ENCODE results near the gene SNX6. TPM values are rescaled to one million over a fixed set of nuclear protein-coding genes. Genes with fewer than 3 reads are reported as not detected.
A peak's percentile ranks its signal among the peaks of the same experiment; 100 is the strongest.
"Not testable (repeated sequence)": the region's sequence is repeated elsewhere in the genome, so short reads cannot be mapped to it uniquely, and the experiment has no call there.

Gene SNX6
- total RNA-seq, 1 experiment from 2014 or later, result 106 TPM

DNA sequence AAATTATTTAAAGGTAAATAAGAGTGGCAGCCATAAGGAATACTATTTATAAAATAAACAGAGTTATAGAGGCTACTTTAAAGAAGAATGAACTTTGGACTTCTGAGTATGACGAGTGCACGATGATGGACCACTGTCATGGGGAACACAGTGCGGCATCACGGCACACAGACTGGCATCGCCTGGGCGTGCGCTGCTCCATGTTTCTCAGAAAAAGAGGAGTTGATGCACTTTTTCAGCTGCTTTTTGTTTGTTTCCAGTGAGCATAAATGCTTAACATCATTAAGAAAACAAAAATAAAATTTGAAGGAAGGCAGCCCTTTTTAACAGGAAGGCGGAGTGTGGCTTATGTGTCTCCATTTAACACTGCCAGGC lies 67.2 kb downstream of the SNX6 start:
- no peak for DNase-seq (ENCODE audit: low spot score)

DNA sequence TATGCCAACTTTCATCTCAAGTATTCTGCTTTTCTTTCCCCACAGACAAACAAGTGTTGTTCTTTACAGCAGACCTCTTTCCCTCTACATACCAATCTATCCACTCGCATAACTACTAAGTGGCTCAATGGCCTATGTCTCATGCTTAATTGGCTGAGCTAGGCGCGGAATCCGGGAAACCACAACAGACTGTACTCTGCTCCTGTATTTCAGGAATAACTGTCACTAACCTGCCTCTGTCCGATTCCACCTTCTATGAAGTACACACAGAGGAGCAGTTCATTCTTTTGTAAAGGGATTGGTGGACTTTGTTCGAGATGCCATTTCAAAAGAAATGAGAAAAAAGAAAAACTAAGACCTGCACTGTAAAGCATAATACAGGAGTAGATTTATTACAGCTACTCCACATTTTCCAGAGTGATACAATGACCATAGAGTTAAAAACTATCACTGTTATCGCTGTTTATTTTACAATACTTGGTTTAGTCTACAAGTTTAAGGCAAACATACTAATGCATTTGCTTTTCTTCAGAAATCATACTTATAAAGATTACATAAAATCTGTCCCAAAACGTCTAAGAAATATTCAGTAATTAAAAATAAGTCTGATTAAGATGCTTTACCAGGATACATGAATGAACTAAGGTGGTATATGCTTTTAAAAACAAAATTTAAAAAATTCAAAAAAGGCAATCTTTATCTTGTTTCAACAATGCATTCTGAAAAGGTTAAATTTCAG lies 67.7 kb downstream of the SNX6 start:
- not testable (repeated sequence) for DNase-seq (ENCODE audit: low spot score)

DNA sequence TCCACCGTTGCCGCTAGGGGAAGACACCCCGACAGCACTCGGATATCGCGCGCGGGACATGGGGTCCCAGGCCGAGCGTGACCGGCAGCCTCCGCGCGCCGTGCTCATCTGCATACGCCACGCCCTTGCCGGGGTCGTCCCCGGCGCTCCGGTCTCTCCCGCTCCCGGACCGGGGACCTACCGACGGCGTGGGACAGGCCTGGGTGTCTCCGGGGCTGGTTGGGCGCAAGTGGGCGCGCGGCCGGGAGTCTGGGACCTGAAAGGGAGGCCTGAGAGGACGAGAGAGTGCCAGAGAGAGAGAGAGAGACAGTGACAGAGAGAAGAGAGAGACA lies 73.5 kb downstream of the SNX6 start:
- DNase-seq (ENCODE audit: low spot score), result not testable (repeated sequence)

DNA sequence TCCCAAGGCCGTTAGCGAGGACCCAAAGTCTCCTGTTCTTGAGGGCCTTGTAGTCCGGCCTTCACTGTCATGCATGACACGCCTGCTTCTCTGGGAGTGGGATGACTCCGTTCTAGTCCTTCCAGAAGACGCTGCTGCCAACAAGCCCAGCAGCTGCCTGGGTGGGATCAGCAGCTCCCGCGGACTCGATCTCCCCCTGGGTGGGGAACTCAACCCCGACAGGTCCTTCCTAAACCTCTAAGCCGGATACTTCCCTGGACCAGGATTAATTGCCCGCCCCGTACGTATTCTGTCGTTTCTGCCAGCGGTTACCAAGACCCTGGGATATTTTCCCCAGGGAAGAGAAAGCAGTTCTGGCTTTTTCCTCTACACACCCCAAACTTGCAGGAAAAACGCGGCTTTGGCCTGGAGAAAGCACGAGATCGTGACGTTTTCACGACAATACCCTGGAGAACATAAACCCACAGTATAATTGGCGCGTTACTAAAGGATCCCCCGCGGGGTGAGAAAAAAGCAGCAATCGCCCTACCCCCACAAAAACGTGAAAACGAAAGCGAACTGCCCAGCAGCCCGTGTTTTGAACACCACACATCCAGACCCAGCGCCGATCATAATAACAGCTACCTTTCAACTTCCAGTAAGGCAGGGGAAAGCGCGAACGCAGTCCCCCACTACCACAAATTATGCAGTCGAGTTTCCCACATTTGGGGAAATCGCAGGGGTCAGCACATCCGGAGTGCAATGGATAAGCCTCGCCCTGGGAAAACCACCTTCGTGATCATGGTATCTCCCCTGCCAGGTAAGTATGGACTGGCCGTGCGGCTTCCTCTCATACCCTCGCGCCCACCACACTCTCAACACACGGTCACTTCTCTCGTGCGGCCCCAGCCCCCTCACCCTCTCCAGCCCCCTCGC lies 74.1 kb downstream of the SNX6 start:
- DNase-seq (ENCODE audit: low spot score), result not testable (repeated sequence)

DNA sequence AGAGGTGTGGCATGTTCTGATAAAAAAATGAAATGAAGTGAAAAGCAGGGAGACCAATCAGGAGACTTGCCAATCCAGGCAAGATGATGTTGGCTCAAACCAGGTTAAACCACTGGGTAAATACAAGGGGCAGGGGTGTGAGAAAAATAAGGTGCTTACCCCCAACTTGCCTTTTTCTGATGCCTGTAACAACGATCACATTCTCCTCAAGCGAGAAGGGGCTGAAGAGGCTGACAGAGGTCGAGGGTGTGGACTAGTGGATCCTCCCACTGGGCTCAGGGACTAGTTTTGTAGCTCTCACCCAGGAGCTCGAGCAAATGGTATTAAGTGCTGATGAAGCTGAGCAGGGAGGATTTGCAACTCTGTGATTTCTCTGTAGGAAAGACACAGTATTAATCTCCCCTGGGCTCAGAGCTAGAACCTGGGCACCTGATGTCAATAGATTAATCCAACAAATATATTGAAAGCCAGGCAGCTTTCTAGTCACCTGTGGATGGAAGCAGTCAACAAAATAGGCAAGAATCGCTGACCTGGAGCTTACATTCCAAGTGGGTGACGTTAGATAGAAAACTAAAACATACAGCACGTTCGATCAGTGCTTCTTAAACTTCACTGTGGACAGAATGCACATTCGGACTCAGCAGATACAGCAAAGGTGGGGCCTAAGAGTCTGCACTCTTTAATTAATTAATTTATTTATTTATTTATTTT lies 75.3 kb downstream of the SNX6 start:
- DNase-seq (ENCODE audit: low spot score), result no peak

DNA sequence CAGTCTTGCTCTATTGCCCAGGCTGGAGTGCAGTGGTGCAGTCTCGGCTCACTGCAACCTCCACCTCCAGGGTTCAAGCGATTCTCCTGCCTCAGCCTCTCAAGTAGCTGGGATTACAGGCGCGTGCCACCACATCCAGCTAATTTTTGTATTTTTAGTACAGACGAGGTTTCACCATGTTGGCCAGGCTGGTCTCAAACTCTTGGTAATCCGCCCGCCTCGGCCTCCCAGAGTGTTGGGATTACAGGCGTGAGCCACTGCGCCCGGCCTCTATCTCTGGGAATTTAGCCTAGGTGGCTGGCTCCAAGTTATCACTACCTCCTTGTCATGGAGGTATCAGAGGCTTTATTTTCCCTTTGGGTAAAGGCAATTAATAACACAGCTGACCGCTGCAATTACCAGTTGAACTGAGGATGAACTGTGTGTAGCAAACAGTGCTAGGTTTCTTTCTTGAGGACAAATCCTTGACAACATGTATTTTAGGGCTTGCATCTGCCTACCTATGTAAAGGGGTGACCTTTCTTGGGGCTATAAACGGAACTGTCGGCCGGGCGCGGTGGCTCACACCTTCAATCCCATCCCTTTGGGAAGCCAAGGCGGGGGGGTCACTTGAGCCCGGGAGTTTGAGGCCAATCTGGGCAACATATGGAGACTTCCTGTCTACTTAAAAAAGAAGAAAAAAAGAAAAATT lies 80.5 kb downstream of the SNX6 start:
- not testable (repeated sequence) for DNase-seq (ENCODE audit: low spot score)

DNA sequence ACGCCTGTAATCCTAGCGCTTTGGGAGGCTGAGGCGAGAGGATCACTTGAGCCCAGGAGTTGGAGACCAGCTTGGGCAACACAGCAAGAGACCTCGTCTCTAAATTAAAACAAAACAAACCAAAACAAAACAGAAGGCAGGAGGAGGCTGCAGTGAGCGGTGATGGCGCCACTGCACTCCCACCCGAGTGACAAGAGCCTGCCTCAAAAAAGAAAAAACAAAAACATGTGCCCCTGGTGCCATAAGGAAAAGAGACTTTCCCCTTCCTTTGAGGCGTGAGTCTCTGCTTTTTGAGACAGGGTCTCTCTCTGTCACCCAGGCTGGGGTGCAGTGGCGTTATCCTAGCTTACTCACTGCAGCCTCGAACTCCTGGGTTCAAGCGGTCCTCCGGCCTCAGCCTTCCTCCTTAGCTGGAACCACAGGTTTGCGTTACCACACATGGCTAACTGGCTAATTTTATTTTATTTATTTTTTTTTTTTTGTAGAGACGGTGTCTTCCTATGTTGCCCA lies 81.4 kb downstream of the SNX6 start:
- no peak for DNase-seq (ENCODE audit: low spot score)

DNA sequence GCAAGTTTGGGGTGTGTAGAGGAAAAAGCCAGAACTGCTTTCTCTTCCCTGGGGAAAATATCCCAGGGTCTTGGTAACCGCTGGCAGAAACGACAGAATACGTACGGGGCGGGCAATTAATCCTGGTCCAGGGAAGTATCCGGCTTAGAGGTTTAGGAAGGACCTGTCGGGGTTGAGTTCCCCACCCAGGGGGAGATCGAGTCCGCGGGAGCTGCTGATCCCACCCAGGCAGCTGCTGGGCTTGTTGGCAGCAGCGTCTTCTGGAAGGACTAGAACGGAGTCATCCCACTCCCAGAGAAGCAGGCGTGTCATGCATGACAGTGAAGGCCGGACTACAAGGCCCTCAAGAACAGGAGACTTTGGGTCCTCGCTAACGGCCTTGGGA lies 82.8 kb downstream of the SNX6 start:
- not testable (repeated sequence) for DNase-seq (ENCODE audit: low spot score)

DNA sequence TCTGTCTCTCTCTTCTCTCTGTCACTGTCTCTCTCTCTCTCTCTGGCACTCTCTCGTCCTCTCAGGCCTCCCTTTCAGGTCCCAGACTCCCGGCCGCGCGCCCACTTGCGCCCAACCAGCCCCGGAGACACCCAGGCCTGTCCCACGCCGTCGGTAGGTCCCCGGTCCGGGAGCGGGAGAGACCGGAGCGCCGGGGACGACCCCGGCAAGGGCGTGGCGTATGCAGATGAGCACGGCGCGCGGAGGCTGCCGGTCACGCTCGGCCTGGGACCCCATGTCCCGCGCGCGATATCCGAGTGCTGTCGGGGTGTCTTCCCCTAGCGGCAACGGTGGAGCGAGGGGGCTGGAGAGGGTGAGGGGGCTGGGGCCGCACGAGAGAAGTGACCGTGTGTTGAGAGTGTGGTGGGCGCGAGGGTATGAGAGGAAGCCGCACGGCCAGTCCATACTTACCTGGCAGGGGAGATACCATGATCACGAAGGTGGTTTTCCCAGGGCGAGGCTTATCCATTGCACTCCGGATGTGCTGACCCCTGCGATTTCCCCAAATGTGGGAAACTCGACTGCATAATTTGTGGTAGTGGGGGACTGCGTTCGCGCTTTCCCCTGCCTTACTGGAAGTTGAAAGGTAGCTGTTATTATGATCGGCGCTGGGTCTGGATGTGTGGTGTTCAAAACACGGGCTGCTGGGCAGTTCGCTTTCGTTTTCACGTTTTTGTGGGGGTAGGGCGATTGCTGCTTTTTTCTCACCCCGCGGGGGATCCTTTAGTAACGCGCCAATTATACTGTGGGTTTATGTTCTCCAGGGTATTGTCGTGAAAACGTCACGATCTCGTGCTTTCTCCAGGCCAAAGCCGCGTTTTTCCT lies 83.4 kb downstream of the SNX6 start:
- DNase-seq (ENCODE audit: low spot score), result not testable (repeated sequence)

DNA sequence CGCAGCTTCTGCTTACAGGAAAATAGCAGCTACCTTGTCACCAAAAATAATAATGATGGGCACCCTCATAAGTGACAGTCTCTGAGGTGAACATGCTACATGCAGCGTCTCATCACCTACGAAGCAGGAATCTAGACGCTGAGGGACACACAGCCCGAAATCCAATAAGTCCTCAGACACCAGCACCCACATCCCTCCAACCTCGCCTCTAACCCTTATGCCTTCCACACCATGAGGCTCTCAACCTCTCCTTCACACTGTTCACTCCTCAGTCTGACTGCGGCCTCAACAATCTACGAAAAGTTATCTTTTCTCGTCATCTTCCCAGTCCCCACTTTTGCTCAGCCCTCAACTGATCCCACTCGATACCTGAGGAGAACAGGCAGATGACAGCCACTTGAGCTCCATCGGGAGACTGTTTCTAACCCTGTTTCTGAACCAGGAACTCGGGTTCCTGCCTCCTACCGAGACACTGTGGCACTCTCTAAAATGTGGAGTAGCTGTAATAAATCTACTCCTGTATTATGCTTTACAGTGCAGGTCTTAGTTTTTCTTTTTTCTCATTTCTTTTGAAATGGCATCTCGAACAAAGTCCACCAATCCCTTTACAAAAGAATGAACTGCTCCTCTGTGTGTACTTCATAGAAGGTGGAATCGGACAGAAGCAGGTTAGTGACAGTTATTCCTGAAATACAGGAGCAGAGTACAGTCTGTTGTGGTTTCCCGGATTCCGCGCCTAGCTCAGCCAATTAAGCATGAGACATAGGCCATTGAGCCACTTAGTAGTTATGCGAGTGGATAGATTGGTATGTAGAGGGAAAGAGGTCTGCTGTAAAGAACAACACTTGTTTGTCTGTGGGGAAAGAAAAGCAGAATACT lies 89.5 kb downstream of the SNX6 start:
- DNase-seq (ENCODE audit: low spot score), result not testable (repeated sequence)

DNA sequence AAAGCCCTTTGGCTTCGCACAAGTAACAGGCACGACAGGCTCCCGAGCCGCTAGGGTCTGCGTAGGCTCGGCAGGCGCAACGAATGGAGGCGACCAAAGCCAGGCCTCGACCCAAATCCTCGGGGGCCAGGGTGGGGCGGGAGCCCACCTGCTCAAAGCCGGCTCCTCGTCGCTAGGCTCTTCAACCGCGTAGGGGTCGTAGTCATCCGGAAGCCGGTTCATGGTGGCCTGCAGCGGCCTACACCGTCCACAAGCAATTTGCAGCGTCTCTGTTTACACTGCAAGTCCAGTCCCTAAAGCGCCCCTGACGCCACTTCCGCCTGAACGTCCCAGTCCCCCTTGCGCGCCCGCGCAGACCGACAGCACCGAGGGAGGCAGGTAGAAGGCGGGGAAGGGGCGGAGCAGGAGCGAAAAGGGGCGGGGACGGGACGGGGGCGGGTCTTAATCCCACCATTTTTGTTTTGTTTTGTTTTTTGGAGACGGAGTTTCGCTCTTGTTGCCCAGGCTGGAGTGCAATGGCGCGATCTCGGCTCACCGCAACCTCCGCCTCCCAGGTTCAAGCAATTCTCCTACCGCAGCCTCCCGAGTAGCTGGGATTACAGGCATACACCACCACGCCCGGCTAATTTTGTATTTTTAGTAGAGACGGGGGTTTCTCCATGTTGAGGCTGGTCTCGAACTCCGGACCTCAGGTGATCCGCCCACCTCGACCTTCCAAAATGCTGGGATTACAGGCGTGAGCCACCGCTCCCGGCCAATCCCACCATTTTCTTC lies 90.4 kb downstream of the SNX6 start, which contains the start of gene EAPP:
EAPP (minus strand) TSS at position 295 of the 774 bp plus-strand sequence; CDS start at position 222, 73 bp downstream.
- DNase-seq (ENCODE audit: low spot score), result peak; percentile 86

DNA sequence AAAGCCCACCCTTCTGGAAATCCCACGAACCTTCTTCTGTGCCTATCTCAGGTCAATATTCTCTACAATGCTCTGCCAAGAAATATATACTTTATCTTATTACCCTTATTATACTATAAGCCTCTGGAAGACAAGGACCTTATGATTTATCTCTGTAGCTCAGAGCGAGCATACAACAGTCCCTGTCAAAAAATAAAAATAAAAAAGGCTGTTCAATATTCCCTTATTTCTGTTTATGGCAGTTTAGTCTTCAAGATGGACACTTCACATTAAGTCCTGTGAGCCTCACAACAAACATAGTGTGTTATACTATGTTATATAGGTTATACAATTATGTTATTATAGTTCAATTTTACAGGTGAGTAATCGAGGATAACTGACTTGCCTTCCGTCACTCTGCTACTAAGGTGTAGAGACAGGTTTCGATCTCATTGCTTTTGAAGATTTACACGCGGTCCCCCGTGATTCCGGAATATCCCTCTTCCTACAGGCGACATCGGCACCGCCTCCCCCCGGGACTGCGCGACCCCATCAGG lies 91.0 kb downstream of the SNX6 start:
- no peak for DNase-seq (ENCODE audit: low spot score)

DNA sequence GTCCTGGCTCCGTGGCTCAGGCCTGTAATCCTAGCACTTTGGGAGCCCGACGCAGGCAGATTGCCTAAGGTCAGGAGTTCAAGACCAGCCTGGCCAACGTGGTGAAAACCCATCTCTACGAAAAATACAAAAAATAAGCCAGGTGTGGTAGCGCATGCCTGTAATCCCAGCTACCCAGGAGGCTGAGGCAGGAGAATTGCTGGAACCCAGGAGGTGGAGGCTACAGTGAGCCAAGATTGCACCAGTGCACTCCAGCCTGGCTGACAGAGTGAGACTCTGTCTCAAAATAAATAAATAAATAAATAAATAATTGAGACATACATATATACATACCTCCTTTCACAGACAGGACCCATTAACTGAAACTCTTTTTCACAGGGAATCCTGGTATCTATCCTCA lies 91.9 kb downstream of the SNX6 start:
- not testable (repeated sequence) for DNase-seq (ENCODE audit: low spot score)

DNA sequence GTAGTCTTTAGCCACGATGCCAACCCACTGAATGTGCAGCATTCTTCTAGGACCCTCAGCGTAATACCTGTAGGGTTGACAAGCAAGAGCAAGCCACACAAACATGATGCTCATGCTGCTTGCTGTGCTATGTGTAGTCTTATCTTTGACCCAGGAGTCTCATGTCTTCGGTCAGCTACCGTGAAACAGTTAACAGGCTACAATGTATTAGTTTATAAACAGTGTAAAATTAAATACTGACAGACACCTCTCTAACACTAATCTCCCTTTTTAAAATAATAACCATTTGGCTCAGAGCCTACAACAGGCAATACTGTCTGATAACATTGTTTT lies 92.3 kb downstream of the SNX6 start:
- DNase-seq (ENCODE audit: low spot score), result no peak

DNA sequence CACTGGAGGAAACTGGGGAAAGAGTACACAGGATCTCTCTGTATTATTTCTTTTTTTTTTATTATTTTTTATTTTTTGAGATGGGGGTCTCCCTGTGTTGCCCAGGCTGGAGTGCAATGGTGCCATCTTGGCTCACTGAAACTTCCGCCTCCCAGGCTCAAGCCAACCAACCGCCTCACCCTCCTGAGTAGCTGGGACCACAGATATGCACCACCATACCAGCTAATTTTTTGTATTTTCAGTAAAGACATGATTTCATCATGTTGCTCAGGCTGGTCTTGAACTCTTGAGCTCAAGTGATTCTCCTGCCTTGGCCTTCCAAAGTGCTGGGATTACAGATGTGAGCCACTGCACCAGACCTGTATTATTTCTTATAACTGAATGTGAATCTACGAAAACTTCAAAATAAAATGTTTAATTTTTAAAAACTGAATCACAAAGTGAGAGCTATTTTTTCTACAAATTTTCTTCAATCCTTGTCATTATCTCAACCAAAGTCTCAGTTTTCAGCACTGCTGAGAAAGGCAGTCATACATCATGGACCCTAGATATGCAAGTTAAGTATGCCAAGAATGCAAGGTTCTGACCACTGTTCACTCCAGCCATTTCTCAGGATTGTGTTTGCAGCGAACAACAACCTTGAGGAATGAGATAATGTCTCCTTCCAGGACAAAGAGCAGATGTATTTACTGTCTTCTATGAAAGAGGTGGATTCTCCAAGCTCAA lies 92.8 kb downstream of the SNX6 start:
- DNase-seq (ENCODE audit: low spot score), result no peak

DNA sequence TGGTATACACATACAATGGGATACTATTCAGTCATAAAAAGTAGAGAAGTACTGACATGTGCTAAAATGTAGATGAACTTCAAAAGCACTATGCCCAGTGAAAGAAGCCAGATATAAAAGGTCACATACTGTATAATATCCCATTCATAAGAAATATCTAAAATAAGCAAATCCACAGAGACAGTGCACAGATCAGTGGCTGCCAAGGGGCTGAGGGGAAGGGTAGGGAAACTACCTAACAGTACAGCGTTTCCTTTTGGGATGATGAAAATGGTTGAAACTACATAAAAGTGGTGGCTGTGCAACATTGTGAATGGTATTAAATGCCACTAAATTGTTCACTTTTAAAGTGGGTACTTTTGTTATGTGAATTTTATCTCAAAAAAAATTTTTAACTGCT lies 102.4 kb downstream of the SNX6 start:
- DNase-seq (ENCODE audit: low spot score), result no peak

DNA sequence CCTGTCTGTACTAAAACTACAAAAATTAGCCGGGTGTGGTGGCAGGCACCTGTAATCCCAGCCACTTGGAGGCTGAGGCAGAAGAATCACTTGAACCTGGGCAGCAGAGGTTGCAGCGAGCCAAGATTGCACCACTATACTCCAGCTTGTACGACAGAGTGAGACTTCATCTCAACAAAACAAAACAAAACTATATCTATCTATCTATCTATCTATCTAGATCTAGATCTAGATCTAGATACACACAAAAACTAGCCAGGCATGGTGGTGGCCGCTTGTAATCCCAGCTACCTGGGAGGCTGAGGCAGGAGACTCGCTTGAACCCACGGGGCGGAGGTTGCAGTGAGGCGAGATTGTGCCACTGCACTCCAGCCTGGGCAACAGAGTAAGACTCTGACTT lies 105.7 kb downstream of the SNX6 start:
- DNase-seq (ENCODE audit: low spot score), result not testable (repeated sequence)

DNA sequence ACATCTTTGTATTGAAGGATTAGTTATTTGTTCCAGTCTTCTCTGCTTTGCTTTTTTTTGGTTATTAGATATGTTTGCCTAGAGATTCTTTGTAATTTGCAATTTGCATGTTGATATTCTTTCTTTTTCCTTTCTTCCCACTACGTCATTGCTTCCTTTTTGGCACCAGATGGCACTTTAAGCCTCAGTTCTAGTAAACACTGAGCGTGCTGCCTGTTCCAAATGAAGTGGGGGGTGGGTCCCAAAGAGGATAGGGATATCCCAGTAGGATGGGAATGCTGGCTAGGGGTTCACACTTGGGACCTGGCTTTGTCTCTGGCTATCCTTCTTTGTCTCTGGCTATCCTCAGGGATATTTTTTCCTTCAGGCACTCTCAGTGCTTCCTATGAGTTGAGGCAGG lies 107.5 kb downstream of the SNX6 start:
- DNase-seq (ENCODE audit: low spot score), result no peak
